GM19395 (cell line): ENCODE data around the gene NKTR.
A peak's percentile ranks its signal among the peaks of the same experiment; 100 is the strongest.

Source experiments
- ATAC-seq: cut with Tn5 transposase; IDR thresholded peaks from one replicate; pipeline ENCODE4 v1.9.1; 2021; ENCODE audit warnings: mild to moderate bottlenecking, moderate library complexity; ENCODE audit not compliant: unreplicated experiment

The NKTR gene

DNA sequence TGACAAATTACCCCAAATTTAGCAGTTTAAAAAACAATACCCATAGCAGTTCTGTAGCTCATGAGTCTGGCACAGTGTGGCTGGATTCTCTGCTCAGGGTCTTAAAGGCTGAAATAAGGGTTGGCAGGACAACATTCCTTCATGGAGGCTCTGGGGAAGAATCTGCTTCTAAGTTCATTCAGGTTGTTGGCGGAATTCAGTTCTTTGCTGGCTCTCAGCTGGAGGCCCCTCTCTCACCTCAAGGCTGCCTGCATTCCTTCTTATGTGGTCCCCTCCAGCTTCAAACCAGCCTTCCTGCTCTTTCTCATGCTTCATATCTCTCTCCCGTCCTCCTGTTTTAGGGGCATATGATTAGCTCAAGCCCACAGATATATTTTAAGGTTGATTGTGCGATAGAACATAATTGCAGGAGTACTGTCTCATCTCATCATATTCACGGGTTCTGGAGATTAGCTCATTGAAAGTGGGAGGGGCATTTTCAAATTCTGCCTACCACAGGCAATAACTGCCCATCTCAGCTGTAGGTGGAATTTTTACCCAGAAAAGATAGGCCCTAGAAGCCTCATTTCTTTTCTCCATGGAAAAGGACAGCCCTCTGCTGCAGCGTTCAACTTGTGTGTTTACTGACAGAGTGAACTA lies 47.5 kb downstream of the NKTR start:
- ATAC-seq: no peak

DNA sequence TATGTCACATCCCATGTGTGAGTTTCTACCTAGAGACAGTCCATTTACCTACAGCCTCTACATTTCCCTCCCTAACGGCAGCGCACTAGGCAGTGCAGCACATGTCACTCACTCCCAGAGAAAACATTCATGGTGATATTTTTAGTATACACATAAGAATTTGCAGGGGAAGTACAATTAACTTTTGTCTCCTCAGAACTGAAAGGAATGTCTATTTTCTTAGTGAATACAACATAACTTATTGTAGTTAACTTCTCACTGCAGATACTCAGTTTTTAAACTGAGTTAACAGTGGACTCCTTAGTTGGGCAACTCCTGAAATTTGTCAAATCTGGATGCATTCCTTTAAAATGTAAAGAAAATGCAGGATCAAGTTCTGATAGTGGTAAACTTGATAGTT lies 48.5 kb downstream of the NKTR start:
- ATAC-seq: no peak

DNA sequence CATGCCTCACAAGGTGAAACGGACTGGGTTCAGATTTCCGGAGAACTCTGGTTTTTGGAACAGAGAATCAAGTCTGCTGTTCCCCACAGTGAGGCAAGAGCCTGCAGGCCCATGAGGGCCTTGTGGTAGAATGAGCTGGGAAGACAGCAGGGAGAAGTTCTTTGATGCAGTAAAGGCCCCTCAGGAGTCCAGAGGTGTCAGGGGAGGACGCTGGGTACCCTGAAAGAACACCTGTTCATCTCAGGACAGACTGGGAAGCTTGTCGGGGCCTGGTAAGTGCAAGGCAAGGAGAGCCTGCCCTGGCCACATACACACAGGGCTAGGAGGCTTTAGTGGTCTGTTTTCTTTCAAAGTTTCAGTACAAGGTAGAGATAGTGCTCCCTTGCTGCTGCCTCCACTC lies 49.3 kb downstream of the NKTR start:
- ATAC-seq: no peak

DNA sequence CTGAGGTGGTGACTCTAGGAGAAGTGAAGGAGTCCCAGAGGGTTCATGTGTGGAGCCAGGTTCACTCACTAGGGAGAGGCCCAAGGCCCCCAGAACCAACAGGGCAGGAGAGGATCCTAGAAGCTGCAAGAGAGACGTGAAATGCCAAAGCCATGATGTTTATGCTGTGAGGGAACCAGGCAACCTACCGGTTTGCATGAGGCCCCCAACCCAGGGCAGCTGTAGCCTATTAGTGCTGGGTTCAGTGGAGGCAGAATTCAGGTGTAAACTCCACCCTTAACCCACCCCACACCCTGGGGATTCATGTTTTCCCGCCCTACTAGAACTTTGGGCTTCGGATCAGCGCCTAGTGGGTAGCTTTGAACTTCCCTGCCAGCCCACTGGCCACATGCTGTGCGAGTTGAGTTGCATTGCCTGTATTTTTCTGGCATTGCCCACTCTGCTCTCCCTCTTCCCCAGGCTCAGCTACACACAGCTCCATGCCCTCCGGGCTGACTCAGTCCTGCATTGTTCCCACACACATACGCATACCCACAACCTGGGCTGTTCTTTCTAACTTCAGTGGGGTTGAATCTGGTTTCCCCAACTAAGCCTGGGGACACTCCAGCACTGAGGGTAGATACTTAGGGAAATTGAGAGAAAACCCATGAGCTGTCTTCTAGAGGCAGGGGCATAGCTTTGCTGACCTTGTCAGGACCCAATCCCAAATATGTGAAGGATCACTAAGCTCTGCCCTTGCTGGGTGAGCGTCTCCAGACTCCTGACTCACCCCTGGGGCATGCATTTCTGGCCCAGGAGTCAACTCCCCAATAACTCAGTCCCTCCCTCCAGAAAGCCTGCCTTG lies 51.0 kb downstream of the NKTR start:
- no peak for ATAC-seq

DNA sequence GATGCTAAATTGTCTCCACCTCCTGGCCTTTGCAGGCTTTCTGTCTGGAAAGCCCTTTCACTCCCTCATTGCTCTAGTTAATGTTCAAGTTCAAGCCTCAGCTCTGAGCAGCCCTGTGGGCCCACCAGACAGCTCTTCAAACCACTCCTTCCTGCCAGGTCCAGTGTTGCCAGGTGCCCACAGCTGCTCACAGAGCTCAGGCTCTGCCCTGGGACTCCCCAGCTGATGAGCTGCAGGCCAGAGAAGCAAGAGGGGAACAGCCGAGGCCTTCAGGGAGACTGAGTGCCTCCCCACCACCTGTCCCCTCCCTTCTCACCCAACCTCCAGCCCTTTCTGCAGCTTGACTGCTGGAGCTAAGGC lies 51.7 kb downstream of the NKTR start:
- ATAC-seq: peak; percentile 15

DNA sequence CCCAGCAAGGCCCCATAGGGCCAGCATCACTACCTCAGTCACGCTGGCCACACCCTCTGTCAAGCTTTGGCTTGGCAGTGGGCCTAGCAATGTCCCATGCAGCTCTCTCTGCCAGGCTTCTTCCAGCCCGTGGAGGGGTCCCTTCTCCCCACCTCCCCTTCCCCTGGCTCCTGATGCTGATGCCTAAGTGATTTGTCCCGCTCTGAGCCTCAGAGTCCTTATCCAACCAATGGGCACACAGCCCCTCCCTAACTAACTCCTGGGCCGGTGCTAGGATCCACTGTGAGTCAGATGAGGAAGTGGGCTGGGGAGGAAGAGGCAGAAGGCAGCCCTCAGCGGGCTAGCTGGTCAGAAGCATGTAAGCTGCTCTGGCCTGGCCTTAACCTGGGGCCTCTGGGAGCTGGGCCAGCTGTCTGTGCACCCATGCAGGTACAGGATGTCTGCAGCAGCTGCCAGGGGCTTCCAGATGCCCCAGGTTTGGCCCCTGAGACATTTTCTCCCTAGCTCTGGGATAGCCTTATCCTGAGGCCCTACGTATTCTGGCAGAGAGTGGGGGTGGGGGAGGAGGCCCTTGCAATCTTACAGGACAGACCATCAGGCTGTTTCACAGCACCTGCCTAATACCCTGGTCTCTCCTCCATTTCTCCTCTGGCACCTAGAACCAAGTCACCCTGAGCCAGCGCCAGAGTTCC lies 52.3 kb downstream of the NKTR start:
- peak; percentile 70 for ATAC-seq

DNA sequence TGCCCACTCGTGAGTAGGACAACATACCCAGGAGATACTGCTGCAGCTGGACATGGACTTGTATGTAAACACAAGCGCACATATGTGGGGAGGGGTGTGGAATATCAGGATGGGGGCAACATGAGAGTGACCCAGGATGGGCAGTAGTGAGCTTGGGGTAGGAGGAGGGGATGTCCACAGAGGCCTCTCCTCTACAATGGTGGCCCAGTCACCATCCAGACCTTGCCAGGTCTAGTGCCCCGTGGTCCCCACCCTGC lies 52.7 kb downstream of the NKTR start:
- ATAC-seq: no peak

DNA sequence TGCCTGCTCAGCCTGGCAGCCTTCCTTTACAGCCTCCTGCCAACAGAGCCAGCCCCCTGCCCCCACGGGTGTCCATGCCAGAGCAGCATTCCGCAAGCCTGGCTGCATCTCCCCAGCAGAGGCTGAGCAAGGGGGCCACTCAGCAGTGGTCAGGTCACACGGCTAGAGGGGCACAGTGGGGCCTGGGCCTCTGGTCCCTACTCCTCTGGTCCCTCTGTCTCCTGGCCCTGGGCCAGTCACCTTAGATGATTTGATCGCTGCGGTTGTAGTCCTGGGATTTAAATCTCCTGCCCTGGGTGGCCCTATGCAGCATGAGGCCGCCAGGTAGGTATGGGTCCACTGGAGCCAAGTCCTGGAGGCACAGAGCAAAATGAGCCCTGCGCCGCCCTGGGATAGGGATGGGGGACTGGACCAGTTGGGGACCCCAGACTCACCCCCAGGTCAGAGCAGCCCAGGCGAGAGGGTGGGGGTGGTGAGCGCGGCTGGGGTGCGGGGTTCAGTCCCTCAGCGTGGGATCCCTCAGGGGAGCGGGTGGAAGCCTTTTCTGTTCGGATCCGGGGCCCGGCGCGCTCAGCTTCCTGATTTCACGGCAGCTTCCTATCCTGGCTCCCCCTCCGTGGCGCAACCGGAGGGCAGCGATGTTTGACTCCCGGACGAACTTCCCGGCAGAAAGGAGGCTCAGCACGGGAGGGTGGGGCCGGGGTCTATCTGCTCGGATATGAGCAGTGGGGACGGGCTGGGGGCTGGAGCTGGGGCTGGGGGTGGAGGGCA lies 53.3 kb downstream of the NKTR start, which contains the start of gene ZBTB47:
Gene ZBTB47 (plus strand): TSS at position 138 of the 771 bp plus-strand sequence. CDS start 4,659 bp downstream, outside the sequence.
- no peak for ATAC-seq

DNA sequence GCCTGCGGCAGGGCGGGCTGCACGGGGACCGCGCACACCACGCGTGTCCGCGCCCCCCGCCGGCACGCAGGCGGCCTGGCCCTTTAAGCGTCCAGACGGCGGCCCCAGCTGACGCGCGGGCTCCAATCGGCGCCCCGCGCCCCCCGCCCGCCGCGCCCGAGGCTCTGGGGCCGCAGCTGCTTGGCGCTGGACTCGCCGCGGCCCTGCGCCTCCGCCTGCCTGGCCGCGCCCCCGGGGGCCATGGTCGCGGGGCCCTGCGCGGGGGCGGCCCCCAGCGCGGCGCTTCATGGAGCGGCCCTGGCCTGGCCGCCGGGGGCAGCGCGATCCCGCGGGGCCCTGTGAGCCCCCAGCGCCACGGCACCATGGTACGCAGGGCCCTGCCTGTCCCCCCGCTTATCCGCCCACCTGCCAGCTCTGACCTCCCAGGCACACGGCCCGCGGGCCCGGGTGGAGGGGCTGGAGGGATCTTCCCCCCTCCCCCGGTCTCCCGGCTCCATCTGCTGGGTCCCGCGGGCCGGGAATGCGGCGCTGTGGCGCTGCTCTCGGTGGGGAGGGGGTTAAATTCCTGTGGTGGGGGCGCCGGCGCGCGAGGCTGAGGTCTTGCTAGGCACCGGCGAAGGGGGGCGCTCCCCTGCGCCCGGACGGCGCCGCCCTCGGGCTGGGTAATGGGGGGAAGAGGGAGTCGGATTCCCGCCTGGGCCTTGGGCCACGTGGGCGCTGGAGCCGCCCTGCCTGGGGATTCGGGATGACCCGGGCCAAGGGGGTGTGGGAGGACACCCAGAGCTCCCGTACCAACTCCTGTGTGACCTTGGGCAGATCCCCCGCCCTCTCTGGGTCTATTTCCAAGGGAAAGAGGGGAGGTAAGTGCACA lies 54.1 kb downstream of the NKTR start:
- ATAC-seq: no peak

DNA sequence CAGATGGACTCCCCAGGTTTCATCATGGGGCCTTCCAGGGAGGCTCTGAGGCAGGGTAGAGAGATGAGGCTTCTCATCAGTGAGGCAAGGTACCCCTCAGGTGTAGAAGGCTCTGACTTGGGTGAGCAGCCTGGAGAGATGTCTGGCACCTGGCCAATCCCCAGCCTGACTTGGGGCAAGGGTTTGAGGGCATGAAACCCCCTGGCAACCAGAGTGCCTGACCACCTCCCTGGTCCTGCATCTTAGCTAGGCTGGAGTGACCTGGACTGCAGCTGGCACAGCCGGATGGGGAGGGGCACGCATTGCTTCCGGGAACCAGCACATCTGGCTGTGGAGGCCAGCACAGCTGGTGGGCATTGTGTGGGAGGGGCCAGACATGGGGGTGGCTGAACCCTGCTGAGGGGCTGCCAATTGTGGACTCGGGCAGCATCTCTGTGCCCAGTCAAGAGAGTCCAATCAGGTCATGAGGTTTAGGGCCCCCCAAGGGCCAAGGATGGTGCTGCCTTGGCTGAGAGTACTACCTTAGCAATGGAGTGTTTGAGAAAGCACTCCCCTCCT lies 54.9 kb downstream of the NKTR start:
- ATAC-seq: no peak

DNA sequence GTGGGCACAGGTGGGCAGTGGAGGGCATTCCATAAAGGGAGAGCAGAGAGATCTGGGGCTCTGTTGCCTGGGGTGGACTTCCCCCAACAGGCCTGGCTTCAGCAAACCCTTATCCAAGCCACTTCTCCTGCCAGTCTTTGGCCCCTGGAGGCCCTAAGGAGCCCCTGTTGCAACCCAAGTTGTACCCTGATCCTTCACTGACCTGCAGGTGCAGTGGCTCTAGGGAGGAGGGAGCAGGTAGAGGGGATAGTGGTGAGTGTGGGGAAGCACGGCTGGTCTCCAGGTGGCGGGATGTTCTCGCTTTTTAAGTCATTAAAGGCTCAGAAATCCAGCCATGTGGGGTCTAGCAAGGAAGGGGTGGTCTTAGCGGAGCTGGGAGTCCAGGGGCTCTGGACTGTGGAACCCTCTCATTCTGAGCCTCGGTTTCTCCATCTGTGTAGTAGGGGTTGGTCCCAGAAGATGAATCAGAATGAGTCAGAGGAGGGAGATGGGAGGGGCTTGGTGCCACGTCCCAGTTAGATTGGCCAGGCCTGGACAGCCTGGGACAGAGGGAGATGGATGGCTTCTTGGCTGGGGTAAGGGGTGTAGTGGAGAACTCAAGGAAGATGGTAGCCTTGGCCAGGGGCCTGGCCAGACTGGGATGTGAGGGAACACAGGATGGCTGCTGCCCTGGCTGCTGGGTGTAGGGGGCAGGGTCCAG lies 55.6 kb downstream of the NKTR start:
- no peak for ATAC-seq

DNA sequence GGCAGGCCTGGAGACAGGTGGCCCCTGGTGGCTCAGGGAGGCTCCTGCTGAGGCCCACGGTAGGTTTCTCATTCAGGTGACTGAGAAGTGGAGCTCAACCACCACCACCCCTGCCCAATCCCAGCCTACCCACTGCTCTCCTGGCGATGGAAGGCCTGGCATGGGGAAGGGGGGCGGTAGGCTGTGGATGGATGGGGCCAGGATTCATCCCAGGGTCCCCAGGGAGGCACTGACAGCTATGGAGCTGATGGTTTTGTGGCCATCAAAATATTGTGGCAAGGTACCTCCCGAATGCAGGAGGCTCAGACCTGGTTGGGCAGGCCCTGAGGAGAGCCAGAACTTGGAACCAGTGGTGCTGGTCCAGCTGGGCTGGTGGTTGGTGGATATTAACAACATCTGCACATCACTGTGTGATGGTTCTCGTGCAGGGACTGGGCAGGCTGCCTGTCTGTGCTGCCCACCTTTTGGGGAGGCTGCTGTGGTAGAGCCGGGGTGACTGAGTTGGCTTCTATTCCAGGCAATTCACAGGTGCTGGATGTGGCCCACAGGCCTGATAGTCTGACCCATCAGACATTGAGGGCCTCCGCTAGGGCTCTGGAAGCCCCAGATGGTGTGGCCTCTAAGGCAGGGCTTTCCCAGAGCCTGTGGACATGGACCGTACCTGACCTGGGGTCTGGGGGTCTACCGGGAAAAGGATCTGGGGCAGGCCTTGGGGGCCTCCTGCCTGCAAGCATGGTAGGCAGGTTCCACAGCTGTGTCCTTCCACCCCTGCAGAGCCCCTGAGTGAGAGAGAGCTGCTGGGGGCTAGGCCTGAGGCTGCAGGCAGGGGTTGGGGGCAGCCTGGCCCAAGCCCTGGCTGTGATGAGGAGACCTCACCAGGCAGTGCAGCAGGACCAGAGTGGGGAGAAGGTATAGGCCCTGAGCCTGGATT lies 56.5 kb downstream of the NKTR start:
- ATAC-seq: no peak

DNA sequence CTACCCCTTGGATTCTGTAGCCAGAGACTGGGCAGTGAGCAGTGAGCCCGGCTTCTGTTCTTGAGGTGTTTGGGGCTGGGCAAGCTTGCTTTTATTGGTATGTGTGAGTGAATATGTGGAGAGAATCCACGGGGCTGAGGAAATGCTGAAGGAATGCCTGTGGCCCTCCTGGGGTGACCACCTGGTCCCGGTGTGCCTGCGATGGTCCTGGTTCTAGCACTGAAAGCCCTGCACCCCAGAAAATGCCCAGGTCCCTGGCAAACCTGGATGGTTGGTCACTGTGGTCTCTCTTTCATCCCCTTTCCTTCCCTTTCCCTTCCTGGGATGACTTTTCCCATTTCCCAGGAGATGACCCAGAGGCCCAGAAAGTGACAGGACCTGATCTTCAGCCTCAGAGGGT lies 57.2 kb downstream of the NKTR start:
- ATAC-seq: no peak

DNA sequence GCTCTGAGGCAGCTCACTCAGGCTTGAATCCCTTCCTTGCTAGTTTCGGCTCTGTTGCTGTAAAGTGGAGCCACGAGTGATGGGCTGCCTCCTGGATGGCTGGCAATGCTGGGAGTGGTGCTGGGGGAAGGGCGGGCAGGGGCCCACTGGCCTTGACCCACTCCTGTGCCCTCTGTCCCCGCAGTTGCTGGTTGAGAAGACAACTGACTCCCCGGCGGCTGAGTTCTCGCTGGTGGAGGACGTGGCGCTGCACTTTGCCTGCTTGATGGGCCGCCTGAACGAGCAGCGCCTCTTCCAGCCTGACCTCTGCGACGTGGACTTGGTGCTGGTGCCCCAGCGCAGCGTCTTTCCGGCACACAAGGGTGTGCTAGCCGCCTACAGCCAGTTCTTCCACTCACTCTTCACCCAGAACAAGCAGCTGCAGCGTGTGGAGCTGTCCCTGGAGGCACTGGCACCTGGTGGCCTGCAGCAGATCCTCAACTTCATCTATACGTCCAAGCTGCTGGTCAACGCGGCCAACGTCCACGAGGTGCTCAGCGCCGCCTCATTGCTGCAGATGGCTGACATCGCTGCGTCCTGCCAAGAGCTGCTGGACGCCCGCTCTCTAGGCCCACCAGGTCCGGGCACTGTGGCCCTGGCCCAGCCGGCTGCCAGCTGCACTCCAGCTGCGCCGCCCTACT lies 57.7 kb downstream of the NKTR start:
- no peak for ATAC-seq

DNA sequence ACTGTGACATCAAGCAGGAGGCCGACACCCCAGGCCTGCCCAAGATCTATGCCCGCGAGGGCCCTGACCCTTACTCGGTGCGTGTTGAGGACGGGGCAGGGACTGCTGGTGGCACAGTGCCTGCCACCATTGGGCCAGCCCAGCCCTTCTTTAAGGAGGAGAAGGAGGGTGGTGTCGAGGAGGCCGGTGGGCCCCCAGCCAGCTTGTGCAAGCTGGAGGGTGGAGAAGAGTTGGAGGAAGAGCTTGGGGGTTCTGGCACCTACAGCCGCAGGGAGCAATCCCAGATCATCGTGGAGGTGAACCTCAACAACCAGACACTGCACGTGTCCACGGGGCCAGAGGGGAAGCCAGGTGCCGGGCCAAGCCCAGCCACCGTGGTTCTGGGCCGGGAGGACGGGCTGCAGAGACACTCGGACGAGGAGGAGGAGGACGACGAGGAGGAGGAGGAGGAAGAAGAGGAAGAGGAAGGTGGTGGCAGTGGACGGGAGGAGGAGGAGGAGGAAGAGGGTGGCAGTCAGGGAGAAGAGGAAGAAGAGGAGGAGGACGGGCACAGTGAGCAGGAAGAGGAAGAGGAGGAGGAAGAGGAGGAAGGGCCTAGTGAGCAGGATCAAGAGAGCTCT lies 58.4 kb downstream of the NKTR start:
- no peak for ATAC-seq

DNA sequence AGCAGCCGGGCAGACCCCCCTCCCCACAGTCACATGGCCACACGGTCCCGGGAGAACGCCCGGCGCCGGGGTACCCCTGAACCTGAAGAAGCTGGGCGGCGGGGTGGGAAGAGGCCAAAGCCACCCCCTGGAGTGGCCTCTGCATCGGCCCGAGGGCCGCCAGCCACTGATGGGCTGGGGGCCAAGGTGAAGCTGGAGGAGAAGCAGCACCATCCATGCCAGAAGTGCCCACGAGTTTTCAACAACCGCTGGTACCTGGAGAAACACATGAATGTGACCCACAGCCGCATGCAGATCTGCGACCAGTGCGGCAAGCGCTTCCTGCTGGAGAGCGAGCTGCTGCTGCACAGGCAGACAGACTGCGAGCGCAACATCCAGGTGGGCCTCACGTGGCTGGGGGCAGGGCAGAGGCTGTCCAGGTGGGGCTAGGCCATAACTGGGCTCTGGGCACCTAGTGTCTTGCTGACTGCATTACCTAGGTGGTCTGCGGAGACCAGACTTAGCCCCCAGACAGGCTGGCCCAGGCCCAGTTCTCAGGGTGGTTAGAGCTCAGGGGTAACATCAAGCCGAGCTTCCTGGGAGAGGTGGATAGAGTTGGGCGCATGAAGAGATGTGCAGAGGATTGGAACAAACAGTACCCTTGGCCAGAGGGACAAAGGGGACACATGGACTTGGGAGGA lies 59.1 kb downstream of the NKTR start:
- ATAC-seq: no peak

DNA sequence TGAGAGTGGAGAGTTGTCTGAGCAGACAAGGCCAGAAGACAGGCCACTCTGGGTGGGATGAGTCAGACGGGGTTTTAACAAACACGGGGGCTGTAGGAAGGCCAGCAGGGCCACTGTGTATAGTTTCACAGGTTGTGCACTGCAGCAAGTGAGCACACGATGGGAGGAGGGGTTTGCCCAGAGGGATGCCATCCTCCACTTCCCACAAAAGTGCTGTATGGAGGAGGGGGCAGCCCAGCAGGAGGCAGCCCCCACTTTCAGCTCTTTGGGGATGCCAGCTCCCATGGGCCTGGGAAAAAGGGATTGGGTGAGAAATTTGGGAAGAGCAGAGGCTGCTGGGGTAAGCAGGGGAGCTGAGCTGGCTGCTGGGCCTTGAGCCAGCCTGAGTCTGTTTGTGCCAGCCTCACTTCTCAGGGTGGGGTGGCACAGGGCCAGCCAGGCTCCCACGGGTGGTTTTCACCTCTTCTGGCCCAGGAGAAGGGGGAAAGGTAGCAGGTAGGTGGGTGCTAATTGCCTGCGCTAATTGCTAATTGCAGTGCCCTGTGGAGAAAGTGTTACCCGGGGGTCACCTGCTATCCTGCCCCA lies 59.7 kb downstream of the NKTR start:
- no peak for ATAC-seq
